A673 (cell line): ENCODE measurements around the gene CLDN24. TPM values are rescaled to one million over a fixed set of nuclear protein-coding genes. Genes with fewer than 3 reads are reported as not detected.

Experiments
- BruUV-seq: library from RNA; stranded (reverse); fragments of 400-500 nt; replicated peaks from 2 replicates; lab custom pipeline; 2021; lab: Mats Ljungman, UMichigan
- CTCF ChIA-PET: fragments of 300-600 bp; sonication (Branson Sonifier 250); formaldehyde crosslinking; loops from one replicate; lab custom pipeline; 2022; ENCODE audit warnings: antibody characterized with exemption; lab: Charles Lee
- POLR2A ChIA-PET: fragments of 300-600 bp; sonication (Branson Sonifier 250); formaldehyde crosslinking; loops from one replicate; lab custom pipeline; 2022; ENCODE audit warnings: antibody characterized with exemption; ENCODE audit not compliant: low non-redundant PET; lab: Charles Lee
- DNase-seq: peaks from one replicate; pipeline ENCODE4 v3.0.0-alpha.2; 2015; ENCODE audit warnings: low spot score
- H3K27ac ChIP-seq: fragments of 200-600 bp; sonication (generic); 2 replicates; pipeline ENCODE4 v1.5.1; 2016; ENCODE audit warnings: mixed run types, low read depth, mild to moderate bottlenecking, mixed read lengths, antibody characterized with exemption, low read length; ENCODE audit not compliant: poor library complexity, severe bottlenecking
- H3K27me3 ChIP-seq: fragments of 200-600 bp; sonication (generic); replicated peaks from 2 replicates; pipeline ENCODE4 v1.6.1; 2017; ENCODE audit warnings: mixed run types, low read depth, mild to moderate bottlenecking, mixed read lengths, antibody characterized with exemption, low read length; ENCODE audit not compliant: insufficient read depth, poor library complexity
- H3K36me3 ChIP-seq: fragments of 200-600 bp; sonication (generic); 2 replicates; pipeline ENCODE4 v1.6.1; 2016; ENCODE audit warnings: mixed run types, mild to moderate bottlenecking, mixed read lengths, antibody characterized with exemption, low read length; ENCODE audit not compliant: insufficient read depth, poor library complexity, severe bottlenecking
- H3K4me1 ChIP-seq: fragments of 200-600 bp; sonication (generic); 2 replicates; pipeline ENCODE4 v1.6.1; 2017; ENCODE audit warnings: mixed run types, mild to moderate bottlenecking, mixed read lengths, antibody characterized with exemption, low read length; ENCODE audit not compliant: insufficient read depth, poor library complexity, severe bottlenecking
- H3K4me3 ChIP-seq: fragments of 200-600 bp; sonication (generic); 2 replicates; pipeline ENCODE4 v1.5.1; 2016; ENCODE audit warnings: low read depth, mixed run types, mild to moderate bottlenecking, mixed read lengths, low read length; ENCODE audit not compliant: poor library complexity, severe bottlenecking
- H3K9me3 ChIP-seq: fragments of 200-600 bp; sonication (generic); 2 replicates; pipeline ENCODE4 v1.6.1; 2016; ENCODE audit warnings: mixed run types, low read depth, mild to moderate bottlenecking, mixed read lengths, antibody characterized with exemption, low read length; ENCODE audit not compliant: poor library complexity, severe bottlenecking
- CTCF ChIP-seq: fragments of 300-800, 200-600 bp; sonication (generic); conservative IDR thresholded peaks from 2 replicates; pipeline ENCODE4 v1.5.1; 2017; ENCODE audit warnings: low read depth, mild to moderate bottlenecking, antibody characterized with exemption, low read length, moderate library complexity, mixed read lengths
- EZH2 ChIP-seq: fragments of 200-600 bp; sonication (generic); IDR thresholded peaks from 2 replicates; pipeline ENCODE4 v1.6.1; 2017; ENCODE audit warnings: borderline replicate concordance, low read depth, mild to moderate bottlenecking, mixed read lengths, antibody characterized with exemption, low read length; ENCODE audit not compliant: poor library complexity, severe bottlenecking
- intact Hi-C: fragments of 100-400 bp; cut with micrococcal nuclease; formaldehyde crosslinking; loops from one replicate; pipeline ENCODE4 v1.10.0; 2022; ENCODE audit not compliant: unreplicated experiment
- total RNA-seq: library from RNA; stranded (reverse); gene quantifications from 2 replicates; pipeline ENCODE4 v1.2.3, GENCODE V29; 2021

Gene CLDN24
- total RNA-seq, 1 experiment from 2014 or later, result not detected

GRCh38 chr4:183320211-183321059 lies 1.8 kb downstream of the CLDN24 start, which contains the start of gene CLDN22:
CLDN22 (minus strand) TSS chr4:183320276; CDS start chr4:183320218, 58 bp downstream.
- no peaks in the 10 kb centered on the region for H3K4me1 ChIP-seq
- no peak for DNase-seq
- BruUV-seq, result no TSS peak
- intact Hi-C loops, result no loop called here
- no peak within 1 kb of the TSS for H3K4me3 ChIP-seq
- no peaks in the 10 kb centered on the region for H3K9me3 ChIP-seq
- ChIA-PET CTCF (no interaction called here), POLR2A (no interaction called here)
- TF ChIP-seq EZH2 (no peak), CTCF (no peak)
- H3K36me3 ChIP-seq, result peaks cover 12% of the 10 kb centered on the region
- H3K27me3 ChIP-seq, result no peaks in the 10 kb centered on the region
- H3K27ac ChIP-seq, result no peak within 1 kb of the TSS

GRCh38 chr4:183318656-183319055 lies 3.6 kb downstream of the CLDN24 start:
- intact Hi-C loops, result no loop called here
- Histone ChIP-seq H3K36me3 (peaks cover 16% of the 10 kb centered on the region), H3K27me3 (no peaks in the 10 kb centered on the region), H3K27ac (no peak overlapping the region), H3K9me3 (no peaks in the 10 kb centered on the region), H3K4me1 (no peaks in the 10 kb centered on the region), H3K4me3 (no peak overlapping the region)
- no peak for TF ChIP-seq CTCF
- no peak for TF ChIP-seq EZH2
- no peak for DNase-seq
- CTCF ChIA-PET, result no interaction called here
- no TSS peak for BruUV-seq
- POLR2A ChIA-PET, result no interaction called here

- no peaks in the 10 kb centered on the region for H3K4me1 ChIP-seq
- ChIA-PET CTCF (no interaction called here), POLR2A (no interaction called here)
- H3K36me3 ChIP-seq, result peaks cover 31% of the 10 kb centered on the region
- H3K4me3 ChIP-seq, result no peak overlapping the region
- intact Hi-C loops, result no loop called here
- no peak for TF ChIP-seq CTCF
- no peak for TF ChIP-seq EZH2
- H3K27me3 ChIP-seq, result no peaks in the 10 kb centered on the region
- DNase-seq, result no peak
- H3K9me3 ChIP-seq, result no peaks in the 10 kb centered on the region
- no peak overlapping the region for H3K27ac ChIP-seq
- BruUV-seq, result no TSS peak
Measured at GRCh38 chr4:183314806-183315205, 7.4 kb downstream of the CLDN24 start.
